ENCODE results near the gene RARA.

DNA sequence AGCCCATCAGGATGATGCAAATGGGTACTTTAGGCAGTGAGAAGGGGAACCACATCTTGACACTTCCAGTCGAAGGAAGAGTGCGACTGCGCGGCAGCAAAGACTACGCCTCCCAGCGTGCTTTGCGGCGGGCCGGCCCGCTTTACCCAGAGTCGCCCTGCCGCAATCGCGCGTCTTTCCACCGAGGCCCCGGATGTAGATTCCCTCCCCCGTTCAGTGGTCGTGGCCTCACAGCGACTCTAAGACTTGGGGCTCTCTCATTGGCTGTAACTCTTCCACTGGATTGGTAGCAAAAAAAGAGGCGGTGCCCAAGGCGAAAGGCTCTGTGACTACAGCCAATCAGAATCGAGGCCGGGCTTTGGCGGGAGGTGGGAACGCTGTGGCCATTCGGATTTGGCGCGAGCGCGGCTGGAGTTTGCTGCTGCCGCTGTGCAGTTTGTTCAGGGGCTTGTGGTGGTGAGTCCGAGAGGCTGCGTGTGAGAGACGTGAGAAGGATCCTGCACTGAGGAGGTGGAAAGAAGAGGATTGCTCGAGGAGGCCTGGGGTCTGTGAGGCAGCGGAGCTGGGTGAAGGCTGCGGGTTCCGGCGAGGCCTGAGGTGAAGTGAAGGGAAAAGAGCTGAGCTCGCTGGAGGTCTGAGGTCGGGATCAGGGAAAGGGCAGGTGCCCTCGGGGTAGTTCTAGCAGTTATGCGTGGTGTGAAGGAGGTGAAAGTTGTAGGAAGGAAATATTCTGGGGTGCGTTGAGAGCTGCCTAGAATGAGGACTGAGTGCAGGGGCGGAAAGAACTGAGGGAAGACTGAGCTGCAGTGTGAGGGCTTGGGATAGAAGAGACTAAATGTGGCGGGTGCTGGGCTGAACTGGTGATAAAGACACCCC is 21.2 kb upstream of the RARA start, which contains the start of gene CDC6:
- TF ChIP-seq CTCF (IDR thresholded peaks at IDR 0.05) (no peak), POLR2A (IDR thresholded peaks at IDR 0.05) (peak in 1 of 2 donors; percentile 26)
